ENCODE measurements around the gene NFATC3. TPM values are rescaled to one million over a fixed set of nuclear protein-coding genes. Genes with fewer than 3 reads are reported as not detected.

NFATC3 gene
- 33.3 and 35.9 TPM in 2 replicates for total RNA-seq
- 13.1 and 15.1 TPM in 2 replicates for polyA plus RNA-seq

GRCh38 chr16:68085259-68086071 is at the start of gene NFATC3:
NFATC3 (plus strand) TSS chr16:68085370; CDS start chr16:68085682, 312 bp downstream.
- Histone ChIP-seq H3K79me2 (peaks cover 47% of the 10 kb centered on the region), H3K27ac (peak within 1 kb of the TSS; percentile 99), H3K4me1 (ENCODE audit: insufficient read depth) (peaks cover 22% of the 10 kb centered on the region), H3K9me3 (ENCODE audit: low read depth) (no peaks in the 10 kb centered on the region), H3K9me2 (replicated peaks; ENCODE audit: insufficient read depth) (no peaks in the 10 kb centered on the region), H3K4me2 (peak within 1 kb of the TSS; percentile 84), H2AFZ (peak within 1 kb of the TSS; percentile 85), H3K27me3 (no peaks in the 10 kb centered on the region), H3K36me3 (replicated peaks; ENCODE audit: insufficient read depth, low read depth) (no peaks in the 10 kb centered on the region), H4K20me1 (ENCODE audit: insufficient read depth, poor library complexity, severe bottlenecking) (peaks cover 26% of the 10 kb centered on the region), H3K4me3 (peak within 1 kb of the TSS; percentile 96)
- no peak for TF ChIP-seq EZH2 (IDR thresholded peaks at IDR 0.05; ENCODE audit: borderline replicate concordance)
- no peak for TF ChIP-seq EZH2phosphoT487 (IDR thresholded peaks at IDR 0.05; ENCODE audit: low read depth, severe bottlenecking, unreplicated experiment)
- TF ChIP-seq CTCF (IDR thresholded peaks at IDR 0.05; ENCODE audit: poor library complexity) = no peak
- DNase-seq (ENCODE audit: low spot score) = peak; percentile 99
- WGBS (ENCODE audit: low lambda C conversion rate, missing lambda C conversion rate) = under 1% methylated on average over 69 of the region's 104 CpGs

GRCh38 chr16:68037841-68038597 is 47.2 kb upstream of the NFATC3 start:
- H3K36me3 ChIP-seq (replicated peaks; ENCODE audit: insufficient read depth, low read depth) = no peaks in the 10 kb centered on the region
- H3K79me2 ChIP-seq = no peaks in the 10 kb centered on the region
- no peak overlapping the region for H3K4me3 ChIP-seq
- H3K9me3 ChIP-seq (ENCODE audit: low read depth) = no peaks in the 10 kb centered on the region
- H3K4me1 ChIP-seq (ENCODE audit: insufficient read depth) = no peaks in the 10 kb centered on the region
- no peaks in the 10 kb centered on the region for H3K9me2 ChIP-seq (replicated peaks; ENCODE audit: insufficient read depth)
- TF ChIP-seq CTCF (IDR thresholded peaks at IDR 0.05; ENCODE audit: poor library complexity) (no peak), EZH2phosphoT487 (IDR thresholded peaks at IDR 0.05; ENCODE audit: low read depth, severe bottlenecking, unreplicated experiment) (no peak), EZH2 (IDR thresholded peaks at IDR 0.05; ENCODE audit: borderline replicate concordance) (no peak)
- H3K4me2 ChIP-seq = no peak overlapping the region
- H4K20me1 ChIP-seq (ENCODE audit: insufficient read depth, poor library complexity, severe bottlenecking) = no peaks in the 10 kb centered on the region
- no peak for DNase-seq (ENCODE audit: low spot score)
- H2AFZ ChIP-seq = no peak overlapping the region
- H3K27ac ChIP-seq = no peak overlapping the region
- no peaks in the 10 kb centered on the region for H3K27me3 ChIP-seq
- 96% methylated on average over 9 of the region's 9 CpGs for WGBS (ENCODE audit: low lambda C conversion rate, missing lambda C conversion rate)

GRCh38 chr16:68040506-68041288 is 44.5 kb upstream of the NFATC3 start:
- DNase-seq (ENCODE audit: low spot score) = peak; percentile 85
- H2AFZ ChIP-seq = no peak overlapping the region

More at GRCh38 chr16:68040506-68041288, 44.5 kb upstream of the NFATC3 start:
- Histone ChIP-seq H3K79me2 (no peaks in the 10 kb centered on the region), H3K27me3 (no peaks in the 10 kb centered on the region), H3K27ac (no peak overlapping the region), H3K4me3 (no peak overlapping the region), H3K9me2 (replicated peaks; ENCODE audit: insufficient read depth) (no peaks in the 10 kb centered on the region), H4K20me1 (ENCODE audit: insufficient read depth, poor library complexity, severe bottlenecking) (no peaks in the 10 kb centered on the region), H3K4me1 (ENCODE audit: insufficient read depth) (no peaks in the 10 kb centered on the region), H3K4me2 (no peak overlapping the region), H3K36me3 (replicated peaks; ENCODE audit: insufficient read depth, low read depth) (no peaks in the 10 kb centered on the region), H3K9me3 (ENCODE audit: low read depth) (no peaks in the 10 kb centered on the region)
- 72% methylated on average over 14 of the region's 14 CpGs for WGBS (ENCODE audit: low lambda C conversion rate, missing lambda C conversion rate)
- TF ChIP-seq EZH2 (IDR thresholded peaks at IDR 0.05; ENCODE audit: borderline replicate concordance) (no peak), CTCF (IDR thresholded peaks at IDR 0.05; ENCODE audit: poor library complexity) (peak; percentile 83)
